Measurements from ENCODE around the gene ARF3. TPM values are rescaled to one million over a fixed set of nuclear protein-coding genes. Genes with fewer than 3 reads are reported as not detected.
A peak's percentile ranks its signal among the peaks of the same experiment; 100 is the strongest.

ARF3 gene
- total and polyA plus RNA-seq, 4 donors = 67.9 to 319 (median 180) TPM

DNA sequence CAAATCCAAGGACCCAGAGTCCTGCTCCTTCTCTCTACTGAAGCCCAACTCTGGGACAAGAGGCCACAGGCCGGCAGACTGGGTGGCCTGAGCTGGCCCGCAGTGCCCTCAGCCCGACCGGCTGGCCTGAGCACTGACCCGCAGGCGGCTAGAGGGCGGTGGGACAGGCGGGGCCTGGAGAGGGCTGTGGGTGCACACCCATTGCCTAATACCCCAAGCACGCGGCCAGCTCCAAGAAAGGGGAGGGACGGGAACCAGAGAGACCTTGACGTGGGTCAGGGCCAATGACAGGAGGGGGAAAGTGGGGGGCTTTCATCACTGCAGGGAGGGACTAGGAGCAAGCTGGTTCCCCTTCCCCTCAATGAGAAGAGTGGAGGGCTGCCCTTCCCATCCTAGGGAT is 16.2 kb upstream of the ARF3 start:
- no peaks in the 10 kb centered on the region for H3K36me3 ChIP-seq (ENCODE audit: control insufficient read depth, insufficient read depth, low read length)
- DNase-seq (ENCODE audit: low read depth in 4 of 6, low spot score in 6 of 6) = no peak
- H3K27me3 ChIP-seq (ENCODE audit: control insufficient read depth, insufficient read depth, low read length) = peaks cover 98% of the 10 kb centered on the region
- no peak overlapping the region for H3K4me3 ChIP-seq (ENCODE audit: low read depth, low read length)
- WGBS (ENCODE audit: insufficient coverage) = 21% methylated on average over 7 of the region's 12 CpGs
- peaks cover 40% of the 10 kb centered on the region for H3K4me1 ChIP-seq (ENCODE audit: control insufficient read depth, insufficient read depth, low read length)
- H3K27ac ChIP-seq (ENCODE audit: low read depth, low read length) = no peak overlapping the region
- no peaks in the 10 kb centered on the region for H3K9me3 ChIP-seq (ENCODE audit: control insufficient read depth, insufficient read depth, low read length)

DNA sequence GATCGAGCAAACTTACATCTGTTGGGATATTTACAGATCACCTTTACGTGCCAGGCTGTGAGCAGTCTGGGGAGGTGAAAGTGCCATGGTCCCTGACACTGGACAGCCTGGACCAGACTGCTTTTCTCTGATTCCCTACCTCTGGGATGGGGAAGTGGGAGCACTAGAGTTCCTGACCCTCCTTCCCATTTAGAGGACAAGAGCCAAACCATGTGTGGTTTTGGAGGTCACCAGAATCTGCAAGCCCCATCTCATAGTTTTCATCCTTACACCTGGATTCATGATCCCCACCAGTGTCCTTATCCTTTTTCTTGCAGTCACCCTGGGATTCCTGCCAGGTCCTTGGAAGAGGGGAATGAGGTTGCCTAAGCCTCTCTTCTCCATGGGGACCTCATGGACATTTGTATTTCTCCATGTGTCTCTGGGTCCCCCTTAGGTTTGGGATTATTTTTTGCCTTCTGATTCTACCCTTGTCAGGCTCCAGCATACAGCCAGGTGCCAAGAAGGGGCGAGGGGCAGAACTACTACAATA is 15.7 kb upstream of the ARF3 start:
- Histone ChIP-seq H3K4me1 (ENCODE audit: control insufficient read depth, insufficient read depth, low read length) (peaks cover 35% of the 10 kb centered on the region), H3K27ac (ENCODE audit: low read depth, low read length) (no peak overlapping the region), H3K27me3 (ENCODE audit: control insufficient read depth, insufficient read depth, low read length) (peaks cover 98% of the 10 kb centered on the region), H3K36me3 (ENCODE audit: control insufficient read depth, insufficient read depth, low read length) (peaks cover 2% of the 10 kb centered on the region), H3K9me3 (ENCODE audit: control insufficient read depth, insufficient read depth, low read length) (no peaks in the 10 kb centered on the region), H3K4me3 (ENCODE audit: low read depth, low read length) (no peak overlapping the region)
- 40% methylated on average over 3 of the region's 3 CpGs for WGBS (ENCODE audit: insufficient coverage)
- DNase-seq (ENCODE audit: low read depth in 4 of 6, low spot score in 6 of 6) = no peak

DNA sequence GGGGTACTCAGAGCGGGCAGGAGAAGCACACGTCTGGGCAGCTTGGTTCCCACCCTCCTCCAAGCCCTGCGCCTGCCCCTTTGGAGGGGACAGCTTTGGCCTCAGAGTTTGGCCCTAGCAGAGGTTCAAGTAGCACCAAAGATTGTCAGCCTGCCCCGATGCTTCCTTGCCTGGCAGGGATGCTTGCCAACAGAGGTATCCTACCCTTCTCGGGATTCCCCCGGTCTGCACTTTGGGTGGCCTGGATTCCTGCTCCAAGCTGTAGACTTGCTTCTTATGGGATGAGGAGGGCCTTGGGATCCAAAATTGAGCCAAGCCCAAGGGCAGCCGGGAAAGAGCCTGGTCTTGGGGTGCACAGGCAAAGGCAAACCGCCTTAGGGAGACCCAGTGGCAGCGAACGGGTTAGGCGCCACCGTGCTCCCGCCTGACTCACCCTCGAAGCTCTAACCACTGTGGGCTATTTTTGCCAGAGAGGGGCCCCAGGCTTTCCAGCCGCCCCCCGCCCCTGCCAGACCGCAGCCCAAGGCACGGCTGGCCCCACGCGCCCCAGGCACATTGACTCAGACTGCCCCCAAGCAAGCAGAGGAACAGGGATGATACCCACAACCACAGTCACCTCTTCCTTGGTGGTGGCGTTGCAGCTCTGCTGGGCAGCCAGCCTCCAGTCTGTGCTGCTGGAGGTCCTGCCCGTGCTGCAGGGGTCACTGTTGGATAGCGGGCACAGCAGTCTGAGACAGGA is 15.1 kb upstream of the ARF3 start:
- H3K4me3 ChIP-seq (ENCODE audit: low read depth, low read length) = no peak overlapping the region
- 18% methylated on average over 23 of the region's 23 CpGs for WGBS (ENCODE audit: insufficient coverage)
- peaks cover 4% of the 10 kb centered on the region for H3K36me3 ChIP-seq (ENCODE audit: control insufficient read depth, insufficient read depth, low read length)

DNA sequence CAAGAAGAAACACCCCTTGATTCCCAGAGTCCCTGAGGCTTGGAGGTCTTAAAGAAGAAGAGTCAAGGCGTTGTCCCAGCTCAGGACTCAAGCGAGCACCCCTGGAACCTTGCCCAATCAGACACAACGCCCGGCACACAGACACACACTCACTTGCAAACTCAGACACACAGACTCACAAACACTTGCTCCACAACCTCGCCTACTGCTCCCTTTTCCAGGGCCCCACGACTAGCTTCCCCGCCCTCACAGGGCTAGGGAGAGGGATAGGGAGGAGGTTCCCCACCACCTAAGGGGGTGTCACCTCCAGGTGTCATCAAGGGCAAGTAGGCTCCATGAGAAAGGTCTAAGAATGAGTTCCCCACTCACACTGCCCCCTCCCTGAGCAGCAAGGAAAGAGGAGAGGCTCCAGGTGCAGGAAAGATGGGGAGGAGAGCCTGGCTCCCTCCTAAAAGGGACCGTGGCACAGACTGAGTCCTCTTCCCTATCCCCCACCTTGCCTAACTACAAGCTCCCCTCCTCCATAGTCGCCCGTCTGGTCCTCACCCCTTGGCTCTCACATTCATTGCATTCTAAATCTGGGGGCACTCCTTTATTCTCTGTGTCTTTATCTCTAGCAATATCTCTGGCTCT is 13.5 kb upstream of the ARF3 start:
- peaks cover 35% of the 10 kb centered on the region for H3K4me1 ChIP-seq (ENCODE audit: control insufficient read depth, insufficient read depth, low read length)
- peaks cover 84% of the 10 kb centered on the region for H3K27me3 ChIP-seq (ENCODE audit: control insufficient read depth, insufficient read depth, low read length)
- no peaks in the 10 kb centered on the region for H3K9me3 ChIP-seq (ENCODE audit: control insufficient read depth, insufficient read depth, low read length)
- WGBS (ENCODE audit: insufficient coverage) = 13% methylated on average over 4 of the region's 10 CpGs
- no peak for DNase-seq (ENCODE audit: low read depth in 4 of 6, low spot score in 6 of 6)
- no peak overlapping the region for H3K27ac ChIP-seq (ENCODE audit: low read depth, low read length)
- H3K4me3 ChIP-seq (ENCODE audit: low read depth, low read length) = peak overlapping the region; percentile 39
- H3K36me3 ChIP-seq (ENCODE audit: control insufficient read depth, insufficient read depth, low read length) = peaks cover 9% of the 10 kb centered on the region

More for the DNA sequence above, 15.1 kb upstream of the ARF3 start:
- no peaks in the 10 kb centered on the region for H3K9me3 ChIP-seq (ENCODE audit: control insufficient read depth, insufficient read depth, low read length)
- H3K4me1 ChIP-seq (ENCODE audit: control insufficient read depth, insufficient read depth, low read length) = peaks cover 35% of the 10 kb centered on the region
- no peak for DNase-seq (ENCODE audit: low read depth in 4 of 6, low spot score in 6 of 6)
- H3K27ac ChIP-seq (ENCODE audit: low read depth, low read length) = no peak overlapping the region
- H3K27me3 ChIP-seq (ENCODE audit: control insufficient read depth, insufficient read depth, low read length) = peaks cover 94% of the 10 kb centered on the region

DNA sequence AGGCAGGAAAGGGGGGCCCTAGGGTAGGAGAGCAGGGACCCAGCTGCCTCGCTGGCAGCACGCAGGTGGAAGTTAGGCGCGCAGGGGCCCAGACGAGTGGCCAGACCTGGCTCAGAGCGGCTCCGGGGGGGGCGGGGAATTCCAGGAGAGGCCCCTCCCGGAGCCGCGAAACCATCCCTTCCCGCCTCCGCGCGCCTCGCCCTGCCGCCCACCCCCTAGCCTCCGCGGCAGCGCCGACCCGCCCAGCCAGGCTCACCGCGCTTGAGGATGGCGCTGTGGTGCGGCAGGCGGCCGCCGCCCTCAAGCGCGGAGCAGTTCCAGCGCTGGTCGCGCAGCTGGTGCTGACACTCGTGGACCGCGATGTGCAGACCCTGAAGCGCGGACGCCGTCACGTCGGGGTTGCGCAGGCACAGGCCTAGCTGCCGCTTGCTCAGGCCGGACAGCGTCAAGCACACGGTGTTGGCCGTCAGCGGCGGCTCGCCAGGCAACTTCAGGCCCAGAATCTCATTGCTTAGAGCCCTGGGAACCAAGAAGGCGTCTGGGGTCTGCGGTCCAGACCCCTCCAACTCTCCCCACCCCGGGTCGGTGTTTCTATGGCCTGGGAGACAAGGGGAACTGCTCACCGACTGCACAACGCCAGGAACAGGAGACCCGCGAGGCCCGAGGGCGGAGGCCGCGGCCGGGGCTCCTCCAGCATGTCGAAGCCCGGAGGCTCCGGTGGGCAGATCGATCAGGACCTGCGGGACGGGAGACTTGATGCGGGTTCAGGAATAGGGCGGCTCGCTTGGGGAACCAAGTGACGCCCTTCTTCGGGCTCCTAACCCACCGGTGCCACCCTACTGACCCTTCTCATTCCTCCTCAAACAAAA is 12.8 kb upstream of the ARF3 start:
- WGBS (ENCODE audit: insufficient coverage) = 6% methylated on average over 74 of the region's 77 CpGs
- DNase-seq (ENCODE audit: low read depth in 4 of 6, low spot score in 6 of 6) = peak in 2 of 6 donors; percentile 46 to 52
- peaks cover 35% of the 10 kb centered on the region for H3K4me1 ChIP-seq (ENCODE audit: control insufficient read depth, insufficient read depth, low read length)
- peaks cover 9% of the 10 kb centered on the region for H3K36me3 ChIP-seq (ENCODE audit: control insufficient read depth, insufficient read depth, low read length)
- peaks cover 77% of the 10 kb centered on the region for H3K27me3 ChIP-seq (ENCODE audit: control insufficient read depth, insufficient read depth, low read length)
- H3K4me3 ChIP-seq (ENCODE audit: low read depth, low read length) = peak overlapping the region; percentile 24
- no peaks in the 10 kb centered on the region for H3K9me3 ChIP-seq (ENCODE audit: control insufficient read depth, insufficient read depth, low read length)
- H3K27ac ChIP-seq (ENCODE audit: low read depth, low read length) = no peak overlapping the region

DNA sequence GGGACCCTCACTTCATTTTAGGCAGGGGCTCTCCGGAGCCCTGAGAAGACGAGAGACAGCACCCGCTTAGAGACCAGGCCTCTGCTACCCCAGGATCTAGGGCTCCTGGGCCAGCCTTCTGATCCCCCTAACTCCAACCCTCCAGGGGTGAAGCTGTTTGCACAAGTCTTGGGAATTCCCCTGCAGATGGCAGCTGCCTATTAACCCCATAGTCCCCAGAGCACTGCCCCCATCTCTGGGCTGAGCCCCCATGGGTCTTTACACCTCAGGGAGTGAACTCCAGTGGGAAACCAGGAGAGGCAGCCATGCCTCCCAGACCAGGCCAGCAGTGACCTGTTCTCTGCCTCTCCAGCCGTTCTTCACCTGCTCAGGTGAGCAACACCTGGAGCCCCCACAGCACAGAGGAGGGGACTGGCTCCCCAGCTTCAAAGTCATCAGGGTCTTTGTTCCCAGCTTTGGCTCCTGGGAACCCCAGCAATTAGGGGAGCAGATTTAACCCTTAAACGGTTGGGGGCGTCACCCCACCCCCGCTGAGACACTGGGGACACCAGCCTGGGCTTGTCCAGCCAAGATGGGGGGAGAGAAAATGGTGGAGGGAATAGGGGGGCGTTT is 12.0 kb upstream of the ARF3 start:
- Histone ChIP-seq H3K9me3 (ENCODE audit: control insufficient read depth, insufficient read depth, low read length) (no peaks in the 10 kb centered on the region), H3K4me1 (ENCODE audit: control insufficient read depth, insufficient read depth, low read length) (peaks cover 35% of the 10 kb centered on the region), H3K27me3 (ENCODE audit: control insufficient read depth, insufficient read depth, low read length) (peaks cover 70% of the 10 kb centered on the region), H3K4me3 (ENCODE audit: low read depth, low read length) (no peak overlapping the region), H3K27ac (ENCODE audit: low read depth, low read length) (no peak overlapping the region), H3K36me3 (ENCODE audit: control insufficient read depth, insufficient read depth, low read length) (peaks cover 9% of the 10 kb centered on the region)
- WGBS (ENCODE audit: insufficient coverage) = 20% methylated on average over 5 of the region's 8 CpGs
- no peak for DNase-seq (ENCODE audit: low read depth in 4 of 6, low spot score in 6 of 6)

DNA sequence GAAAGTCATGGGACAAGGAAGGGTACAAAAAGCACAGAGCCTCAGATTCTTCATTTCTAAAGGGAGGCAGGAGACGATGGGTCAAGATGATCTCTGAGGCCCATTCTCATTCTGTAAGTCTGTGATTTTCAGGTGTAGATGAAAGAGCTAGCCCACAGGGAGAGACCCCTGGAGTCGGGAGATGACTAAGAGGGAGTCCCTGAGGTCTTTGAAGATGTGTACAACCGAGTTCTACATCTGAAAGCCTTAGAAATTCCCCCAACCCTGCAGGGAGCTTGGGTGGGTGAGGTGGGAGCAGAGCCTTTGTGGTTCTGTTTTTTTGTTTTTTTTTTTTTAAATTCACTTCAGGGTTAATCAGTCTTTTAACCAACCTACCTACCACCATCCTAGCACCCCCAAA is 11.2 kb upstream of the ARF3 start:
- WGBS (ENCODE audit: insufficient coverage) = 54% methylated on average over 3 of the region's 3 CpGs
- H3K27ac ChIP-seq (ENCODE audit: low read depth, low read length) = no peak overlapping the region
- peaks cover 35% of the 10 kb centered on the region for H3K4me1 ChIP-seq (ENCODE audit: control insufficient read depth, insufficient read depth, low read length)
- H3K4me3 ChIP-seq (ENCODE audit: low read depth, low read length) = no peak overlapping the region
- H3K36me3 ChIP-seq (ENCODE audit: control insufficient read depth, insufficient read depth, low read length) = peaks cover 9% of the 10 kb centered on the region
- peaks cover 62% of the 10 kb centered on the region for H3K27me3 ChIP-seq (ENCODE audit: control insufficient read depth, insufficient read depth, low read length)
- no peak for DNase-seq (ENCODE audit: low read depth in 4 of 6, low spot score in 6 of 6)
- no peaks in the 10 kb centered on the region for H3K9me3 ChIP-seq (ENCODE audit: control insufficient read depth, insufficient read depth, low read length)

DNA sequence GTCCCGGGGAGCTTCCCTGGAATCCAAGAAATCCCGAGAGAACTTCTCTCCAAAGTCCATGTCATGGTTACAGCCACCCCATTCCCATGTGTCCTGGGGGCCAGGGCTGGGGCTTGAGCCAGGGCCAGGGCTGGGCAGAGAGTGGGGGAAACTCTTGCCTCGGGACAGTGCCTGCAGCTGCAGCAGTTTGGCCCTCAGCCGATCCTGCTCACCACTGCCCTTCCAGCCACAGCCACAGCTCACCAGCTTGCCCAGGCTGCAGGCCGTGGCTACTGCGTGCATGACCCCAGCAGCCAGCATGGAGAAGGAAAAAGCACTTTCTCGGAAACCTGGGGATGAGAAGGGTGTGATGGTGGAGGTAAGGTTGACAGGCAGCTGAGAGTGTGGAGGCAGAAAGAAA is 10.7 kb upstream of the ARF3 start:
- peaks cover 35% of the 10 kb centered on the region for H3K4me1 ChIP-seq (ENCODE audit: control insufficient read depth, insufficient read depth, low read length)
- H3K36me3 ChIP-seq (ENCODE audit: control insufficient read depth, insufficient read depth, low read length) = peaks cover 9% of the 10 kb centered on the region
- no peak for DNase-seq (ENCODE audit: low read depth in 4 of 6, low spot score in 6 of 6)
- no peaks in the 10 kb centered on the region for H3K9me3 ChIP-seq (ENCODE audit: control insufficient read depth, insufficient read depth, low read length)
- WGBS (ENCODE audit: insufficient coverage) = 36% methylated on average over 3 of the region's 7 CpGs
- no peak overlapping the region for H3K27ac ChIP-seq (ENCODE audit: low read depth, low read length)
- no peak overlapping the region for H3K4me3 ChIP-seq (ENCODE audit: low read depth, low read length)
- H3K27me3 ChIP-seq (ENCODE audit: control insufficient read depth, insufficient read depth, low read length) = peaks cover 58% of the 10 kb centered on the region
